SK-N-SH treated with all-trans-retinoic acid at 6 μM for 48 hours (cell line): ENCODE data around the gene MS4A2.

Experiments used
- ARNTL ChIP-seq: fragments of 450-650 bp; formaldehyde crosslinking; IDR thresholded peaks from 2 replicates; pipeline ENCODE4 v1.5.0; 2020; ENCODE audit warnings: low read depth, mild to moderate bottlenecking, moderate library complexity, borderline replicate concordance
- PATZ1 ChIP-seq: fragments of 250-450 bp; sonication (Bioruptor Pico); IDR thresholded peaks from 2 replicates; pipeline ENCODE4 v1.8.0; 2020; ENCODE audit warnings: mild to moderate bottlenecking, moderate library complexity, borderline replicate concordance
- PPARA ChIP-seq: fragments of 250-450 bp; sonication (Bioruptor Pico); IDR thresholded peaks from 2 replicates; pipeline ENCODE4 v1.5.0; 2020; ENCODE audit warnings: mild to moderate bottlenecking, borderline replicate concordance

GRCh38 chr11:60100516-60100915 lies 12.1 kb downstream of the MS4A2 start:
- TF ChIP-seq PPARA (CRISPR knock-in tag) (no peak), ARNTL (CRISPR knock-in tag) (no peak), PATZ1 (CRISPR knock-in tag) (no peak)
